HG02571 (cell line): ENCODE measurements around the gene ELK4.
A peak's percentile ranks its signal among the peaks of the same experiment; 100 is the strongest.

Experiments used
- ATAC-seq: cut with Tn5 transposase; IDR thresholded peaks from one replicate; pipeline ENCODE4 v1.9.1; 2021; ENCODE audit warnings: mild to moderate bottlenecking, moderate library complexity; ENCODE audit not compliant: unreplicated experiment

Gene ELK4, protein sequence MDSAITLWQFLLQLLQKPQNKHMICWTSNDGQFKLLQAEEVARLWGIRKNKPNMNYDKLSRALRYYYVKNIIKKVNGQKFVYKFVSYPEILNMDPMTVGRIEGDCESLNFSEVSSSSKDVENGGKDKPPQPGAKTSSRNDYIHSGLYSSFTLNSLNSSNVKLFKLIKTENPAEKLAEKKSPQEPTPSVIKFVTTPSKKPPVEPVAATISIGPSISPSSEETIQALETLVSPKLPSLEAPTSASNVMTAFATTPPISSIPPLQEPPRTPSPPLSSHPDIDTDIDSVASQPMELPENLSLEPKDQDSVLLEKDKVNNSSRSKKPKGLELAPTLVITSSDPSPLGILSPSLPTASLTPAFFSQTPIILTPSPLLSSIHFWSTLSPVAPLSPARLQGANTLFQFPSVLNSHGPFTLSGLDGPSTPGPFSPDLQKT

DNA sequence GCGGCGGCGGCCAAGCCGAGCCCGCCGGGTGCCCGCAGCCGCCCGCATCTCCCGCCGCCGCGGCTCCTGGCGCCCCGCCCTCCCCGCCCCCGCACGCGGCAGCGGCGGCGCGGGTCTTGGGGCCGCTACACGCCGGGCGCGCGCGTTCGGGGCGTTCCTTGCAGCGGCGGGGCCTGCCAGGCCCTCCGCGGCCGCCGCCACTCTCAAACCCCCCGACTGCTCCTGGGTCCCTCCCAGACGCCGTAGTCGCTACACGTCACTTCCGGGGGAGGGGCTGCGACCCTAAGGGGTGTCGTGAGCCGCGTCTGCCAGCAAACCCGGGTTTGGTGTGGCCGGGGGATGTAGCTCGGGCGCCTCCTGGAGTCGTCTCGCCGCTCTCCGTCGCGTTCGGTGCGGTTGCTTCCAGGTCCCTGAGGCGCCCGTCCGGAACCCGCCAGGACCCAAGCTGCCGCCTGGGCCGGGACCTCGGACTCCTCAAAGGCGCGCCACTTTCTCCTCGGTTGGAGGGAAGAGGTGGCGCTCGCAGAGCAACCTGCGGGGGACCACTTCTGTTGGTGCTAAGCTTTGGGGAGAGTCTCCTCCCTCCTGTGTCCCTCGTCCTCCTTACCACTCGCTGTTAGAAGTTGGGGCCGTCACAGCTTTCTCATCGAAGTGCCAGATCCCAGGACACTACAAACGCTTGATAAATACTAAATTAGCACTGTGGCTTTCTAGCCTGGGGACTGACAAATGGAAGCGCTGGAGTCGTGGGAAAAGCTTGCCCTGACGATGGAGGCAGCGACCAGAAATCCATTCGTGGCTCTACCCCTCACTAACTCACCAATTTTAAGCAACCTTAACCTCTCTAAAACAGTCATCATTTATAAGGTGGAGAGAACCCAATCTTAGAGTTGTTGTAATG is at the start of gene ELK4:
ELK4 (minus strand) TSS at position 244 of the 901 bp plus-strand sequence. CDS start 8,129 bp downstream, outside the sequence.
- peak; percentile 80 for ATAC-seq

DNA sequence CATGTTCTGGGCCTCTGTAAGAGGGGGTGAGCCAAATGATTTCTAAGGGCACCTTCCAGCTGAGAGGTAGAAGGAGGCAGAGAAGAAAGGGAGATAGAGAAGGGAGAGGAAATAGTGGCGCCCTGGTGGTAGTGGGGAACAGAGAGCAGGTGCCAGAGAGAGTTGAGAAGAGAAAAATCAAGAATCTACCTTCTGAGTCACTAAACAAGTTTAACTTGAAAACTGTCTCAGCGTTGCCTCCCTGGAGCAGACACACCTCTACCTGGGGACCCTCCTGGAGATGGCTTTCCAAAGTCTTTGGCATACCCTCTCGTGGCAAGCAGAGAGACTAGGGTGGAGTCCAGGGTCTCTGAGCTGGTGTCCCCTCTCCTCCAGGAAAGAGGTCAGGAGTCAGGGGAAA is 49.6 kb upstream of the ELK4 start:
- ATAC-seq, result no peak

DNA sequence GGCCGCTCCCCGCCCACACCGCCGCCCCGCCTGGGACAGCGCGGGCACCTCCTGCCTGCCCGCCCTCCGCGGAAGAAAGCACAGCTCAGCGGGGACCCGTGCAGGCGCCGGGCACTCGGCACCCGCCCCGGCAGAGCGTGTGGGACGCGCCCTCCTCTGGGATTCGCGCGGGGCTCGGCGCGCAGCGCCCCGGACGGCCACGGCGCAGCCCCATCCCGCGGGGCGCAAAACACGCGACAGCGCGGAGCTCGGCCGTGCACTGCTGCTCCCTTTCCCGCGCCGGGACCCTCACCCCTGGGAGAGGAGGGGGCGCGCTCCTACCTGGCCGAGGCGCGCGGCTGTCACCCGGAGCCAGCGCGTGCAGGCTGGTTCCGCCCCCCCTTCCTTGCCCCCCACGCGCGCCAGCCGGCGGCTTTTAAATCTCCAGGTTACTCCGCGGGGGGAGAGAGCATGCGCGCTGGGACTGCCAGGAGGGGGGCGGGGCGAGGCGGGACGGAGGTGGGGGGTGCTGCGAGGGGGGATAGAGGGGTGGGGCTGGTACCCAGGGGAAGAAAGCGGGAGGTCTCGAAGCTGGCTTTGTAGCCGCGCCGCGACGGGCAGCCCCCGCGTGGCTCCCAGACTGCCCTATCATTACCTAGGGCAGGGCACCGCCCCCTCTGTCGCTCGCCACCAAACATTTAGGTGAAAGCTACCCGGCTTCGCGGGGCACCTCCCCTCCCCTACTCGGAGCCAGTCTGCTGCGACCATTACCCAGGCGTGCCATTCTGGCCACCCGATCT is 48.5 kb upstream of the ELK4 start, which contains the start of gene SLC45A3:
SLC45A3 (minus strand) TSS at position 437 of the 779 bp plus-strand sequence. CDS start 15,853 bp downstream, outside the sequence.
- ATAC-seq, result no peak

DNA sequence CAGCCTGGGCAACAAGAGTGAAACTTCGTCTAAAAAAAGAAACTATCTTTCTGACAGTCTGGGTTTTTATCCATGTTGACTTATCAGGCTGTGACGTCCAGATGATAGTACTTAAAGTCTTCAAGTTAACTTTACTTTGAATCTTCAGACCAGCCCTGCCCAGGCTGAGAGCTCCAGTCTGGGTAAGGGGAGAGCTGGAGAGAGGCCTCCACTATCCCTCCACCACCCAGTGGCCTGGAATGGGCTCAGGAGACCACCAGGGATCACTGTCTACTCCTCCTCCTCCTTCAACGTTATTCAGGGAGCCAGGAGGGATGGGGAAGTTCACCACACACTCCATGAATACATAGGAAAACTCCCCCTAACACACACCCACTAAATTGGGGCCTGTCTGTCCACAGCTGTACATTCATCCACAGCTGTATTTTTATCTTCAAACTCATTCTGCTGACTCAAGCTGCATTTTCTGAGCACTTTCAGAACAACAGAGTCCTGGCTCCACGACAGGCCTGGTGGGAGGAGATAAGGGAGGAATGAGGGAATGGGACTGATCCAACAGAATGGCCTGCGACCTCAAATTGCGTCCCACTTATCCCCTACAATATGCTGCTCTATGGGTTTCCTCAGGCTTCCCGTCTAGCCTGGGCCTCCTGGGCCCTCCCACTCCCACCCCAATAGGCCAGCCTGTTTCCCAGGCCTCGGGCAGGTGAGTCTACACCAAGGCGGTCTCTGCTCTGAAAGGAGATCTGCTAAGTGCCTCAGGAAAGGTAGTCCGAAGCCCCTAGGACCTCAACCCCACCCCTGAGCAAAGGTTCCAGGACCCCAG is 46.7 kb upstream of the ELK4 start:
- ATAC-seq, result no peak

DNA sequence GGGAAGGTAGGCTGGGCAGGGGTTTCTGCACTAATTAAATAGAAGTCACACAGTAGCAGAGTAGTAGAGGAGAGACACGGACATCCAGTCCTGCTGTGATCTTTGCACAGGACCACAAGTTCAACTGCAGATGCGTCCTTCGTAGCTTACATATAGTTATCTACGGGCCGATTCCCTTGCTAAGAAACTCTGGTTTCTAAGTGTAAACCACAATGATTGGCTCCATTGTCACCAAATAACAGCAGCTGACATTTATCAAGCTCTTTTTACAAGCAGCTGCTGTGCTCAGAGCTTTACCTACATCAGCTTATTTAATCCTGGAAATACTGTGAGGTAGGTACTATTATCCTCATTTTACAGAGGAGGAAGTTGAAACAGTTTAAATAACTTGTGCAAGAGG is 45.4 kb upstream of the ELK4 start:
- ATAC-seq, result no peak

DNA sequence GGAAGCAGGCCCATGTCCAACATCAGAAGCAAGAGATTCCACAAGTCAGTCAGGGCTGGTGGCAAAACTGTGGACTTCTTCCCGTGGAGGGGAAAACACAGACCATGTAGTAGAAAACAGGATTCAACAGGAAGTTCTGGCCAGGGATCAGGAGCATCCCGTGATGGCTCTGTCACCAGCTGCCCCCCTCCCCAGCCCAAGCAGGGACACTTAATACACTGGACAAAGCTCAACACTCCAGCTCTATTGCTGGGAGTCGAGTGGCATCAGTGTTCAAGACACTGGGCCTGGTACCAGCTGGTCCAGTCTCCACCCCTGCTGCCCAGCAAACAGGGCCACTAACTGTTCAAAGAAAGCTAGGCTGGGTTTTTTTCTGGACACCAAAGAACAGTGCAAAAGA is 44.8 kb upstream of the ELK4 start:
- ATAC-seq, result no peak

DNA sequence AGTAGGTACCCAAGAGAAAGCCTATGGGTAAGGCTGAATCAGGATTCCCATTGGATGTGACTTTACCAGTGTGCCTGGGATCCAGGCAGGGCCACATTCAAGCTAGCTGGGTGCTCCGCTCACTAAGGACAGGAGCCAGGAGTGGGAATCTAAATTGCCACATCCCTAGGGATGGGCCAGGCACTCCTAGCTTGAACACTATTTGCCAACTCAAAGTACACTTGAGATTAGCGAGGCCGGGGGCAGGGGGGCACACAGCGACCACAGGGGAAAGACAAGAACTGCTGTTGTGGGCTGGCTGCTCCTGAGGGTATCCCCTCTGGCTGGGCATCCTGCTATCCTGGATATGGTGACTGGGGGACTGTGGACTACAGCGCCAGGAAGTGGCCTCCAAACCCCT is 44.2 kb upstream of the ELK4 start:
- no peak for ATAC-seq

DNA sequence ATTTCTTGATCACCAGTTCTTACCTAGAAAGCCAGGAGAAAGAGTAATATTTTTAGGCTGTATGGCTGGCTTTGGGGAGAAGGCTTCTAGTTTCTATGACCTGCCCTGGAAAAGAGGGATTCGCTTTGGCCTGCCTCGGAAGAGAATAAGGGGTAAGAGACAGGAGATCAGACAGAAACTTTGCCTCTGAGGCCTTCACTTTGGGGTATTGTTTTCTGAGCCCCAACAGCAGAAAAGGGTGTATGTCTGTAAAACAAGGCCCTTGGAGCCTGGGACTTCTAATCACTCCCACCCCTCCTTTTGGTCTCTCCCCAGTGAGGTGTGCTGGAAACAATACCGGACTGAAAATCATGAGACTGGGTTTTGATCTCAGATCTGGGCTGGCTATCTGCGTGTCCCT is 43.4 kb upstream of the ELK4 start:
- no peak for ATAC-seq

DNA sequence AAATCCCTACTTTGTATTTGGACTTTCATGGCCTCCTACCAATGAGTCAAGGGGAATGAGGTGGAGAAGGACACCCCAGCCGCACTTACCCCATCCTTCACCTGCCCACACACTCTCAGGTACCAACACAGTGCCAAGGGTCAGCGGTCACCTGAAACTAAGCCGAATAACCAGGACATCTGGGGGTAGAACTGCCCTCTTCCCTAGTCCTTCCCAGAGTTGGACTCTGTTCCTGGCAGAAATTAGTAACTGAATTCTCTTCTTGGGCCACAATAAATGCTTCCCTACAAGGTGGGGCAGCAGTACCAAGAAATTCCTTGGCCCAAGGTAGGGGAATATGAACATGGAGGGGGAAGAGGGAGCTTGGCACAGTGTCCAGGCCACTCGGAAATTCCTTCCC is 41.2 kb upstream of the ELK4 start:
- ATAC-seq, result no peak

DNA sequence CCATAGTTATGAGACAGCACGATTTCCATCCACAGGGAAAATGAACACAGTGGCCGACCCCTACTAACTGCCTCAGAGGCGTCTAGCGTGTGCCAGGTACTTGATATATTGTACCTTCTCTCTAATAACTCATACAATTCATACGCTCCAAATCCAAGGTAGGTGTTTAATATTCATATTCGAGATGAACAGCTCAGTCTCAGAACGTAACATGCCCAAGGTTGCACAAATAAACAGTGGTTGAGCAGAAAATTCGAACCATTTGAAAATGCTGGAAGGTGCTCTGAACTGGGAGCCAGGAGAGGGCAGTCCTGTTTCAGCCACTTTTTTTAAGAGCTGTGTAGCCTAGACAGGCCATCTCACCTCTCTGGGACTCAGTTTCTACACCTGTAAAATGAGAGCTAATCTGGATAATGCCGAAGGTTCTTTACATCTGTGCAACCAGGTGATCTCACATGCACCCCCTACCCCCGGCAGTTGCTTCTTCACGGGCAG is 40.6 kb upstream of the ELK4 start:
- no peak for ATAC-seq

DNA sequence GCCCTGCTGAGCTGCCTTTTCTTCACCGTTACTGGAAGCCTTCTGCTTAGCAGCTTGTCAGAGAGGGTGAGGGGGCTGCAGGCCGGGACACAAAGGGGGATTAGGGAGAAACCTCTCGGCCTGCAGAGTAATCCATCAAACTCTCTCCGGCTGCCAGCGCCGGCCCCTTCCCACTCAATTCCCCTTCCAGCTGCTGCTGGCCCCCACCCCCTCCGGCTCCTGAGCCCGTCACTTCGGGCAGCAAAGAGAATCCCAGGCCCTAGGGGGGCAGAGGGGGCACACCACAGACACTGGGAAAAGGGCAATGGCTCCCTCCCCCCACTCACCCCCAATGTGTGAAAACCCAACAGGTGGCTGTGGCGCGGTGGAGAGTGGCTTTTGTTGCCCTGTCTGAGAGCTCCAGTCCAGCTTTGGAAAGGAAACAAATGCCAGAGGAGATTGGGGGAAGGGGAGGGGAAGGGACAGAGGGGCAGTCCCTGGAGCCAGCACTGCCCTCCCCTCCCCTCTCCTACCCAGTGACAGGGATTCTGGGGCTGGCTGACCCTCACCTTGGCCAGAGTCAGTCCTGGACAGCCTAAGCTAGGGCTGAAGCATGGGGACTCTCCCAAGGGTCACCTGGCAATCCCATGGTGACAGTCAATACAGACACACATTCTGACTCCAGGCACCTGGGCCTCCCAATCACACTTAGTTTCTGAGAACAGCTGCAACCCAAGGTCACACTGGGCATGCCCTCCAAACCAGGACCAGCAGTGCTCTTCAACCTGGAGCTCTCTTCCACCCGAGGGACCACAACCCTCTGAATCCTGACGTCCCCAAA is 39.0 kb upstream of the ELK4 start:
- no peak for ATAC-seq

DNA sequence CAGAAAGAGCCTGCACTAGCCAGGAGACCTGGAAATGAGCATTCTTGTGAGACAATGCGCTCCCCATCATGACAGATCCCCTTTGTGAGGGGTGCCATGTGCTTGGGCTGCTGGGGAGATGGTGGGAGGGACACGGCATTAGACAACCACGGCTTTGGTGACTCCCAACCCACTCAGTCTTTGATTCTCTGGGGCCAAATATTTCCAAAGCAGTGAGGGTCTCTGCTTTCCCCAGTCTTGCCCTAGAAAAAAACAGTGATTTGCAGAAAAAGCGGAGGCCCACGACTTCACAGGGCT is 38.3 kb upstream of the ELK4 start:
- ATAC-seq, result no peak

DNA sequence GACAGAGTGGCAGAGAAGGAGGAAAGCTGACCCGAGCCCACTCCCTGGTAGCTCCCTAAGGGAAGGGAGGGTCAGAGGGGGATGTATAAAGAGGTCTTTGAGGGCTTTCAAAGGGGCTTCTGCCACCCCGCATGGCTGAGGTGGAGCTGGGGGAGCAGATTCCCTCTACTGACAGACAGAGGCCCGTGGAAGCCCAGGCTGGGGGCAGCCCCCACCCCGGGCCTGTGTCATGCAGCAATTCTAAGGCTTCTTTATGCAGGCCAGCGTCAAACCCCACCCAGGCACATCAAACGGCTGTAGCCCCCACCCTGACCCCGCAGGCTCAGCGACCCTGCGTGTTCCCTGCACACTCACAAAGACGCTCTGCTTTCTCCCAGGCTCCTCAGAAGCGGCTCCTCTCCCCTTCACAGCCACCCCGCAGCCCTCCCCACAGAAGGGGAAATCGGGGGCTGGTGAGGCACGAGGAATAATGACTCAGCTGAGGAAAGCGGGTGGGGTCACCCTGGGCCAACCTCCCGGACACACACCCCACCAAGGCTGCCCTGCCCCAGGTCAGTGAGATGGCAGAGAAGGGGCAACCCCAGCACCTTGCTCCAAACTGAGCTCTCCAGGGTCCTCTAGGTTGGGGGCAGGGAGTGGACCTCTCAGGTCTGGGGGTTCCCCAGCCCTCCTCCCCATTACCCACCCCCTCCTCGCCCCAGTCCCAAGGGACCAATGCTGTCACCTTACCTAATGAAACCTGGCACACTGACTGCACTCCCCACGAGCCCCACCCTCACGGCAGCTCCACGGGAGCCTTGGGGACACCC is 37.7 kb upstream of the ELK4 start:
- ATAC-seq, result peak; percentile 37

DNA sequence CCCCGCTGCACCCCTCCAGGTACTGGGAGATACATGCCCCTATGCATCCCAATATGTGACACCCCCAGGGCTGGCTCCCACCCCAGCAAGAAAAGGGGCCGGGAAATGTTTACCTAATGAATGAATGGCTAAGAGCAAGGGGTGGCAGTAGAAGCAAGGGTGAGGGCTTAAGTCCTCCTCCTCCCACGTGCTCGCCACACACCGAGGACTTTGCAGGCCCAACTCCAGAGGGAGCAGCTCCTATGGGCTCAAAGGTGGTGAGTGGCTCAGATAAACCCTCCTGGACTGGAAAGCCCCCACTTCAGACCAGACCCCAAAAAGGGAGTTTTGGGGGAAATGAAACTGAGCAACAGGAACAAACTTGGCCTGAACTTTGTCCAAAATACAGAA is 37.1 kb upstream of the ELK4 start:
- ATAC-seq, result no peak

DNA sequence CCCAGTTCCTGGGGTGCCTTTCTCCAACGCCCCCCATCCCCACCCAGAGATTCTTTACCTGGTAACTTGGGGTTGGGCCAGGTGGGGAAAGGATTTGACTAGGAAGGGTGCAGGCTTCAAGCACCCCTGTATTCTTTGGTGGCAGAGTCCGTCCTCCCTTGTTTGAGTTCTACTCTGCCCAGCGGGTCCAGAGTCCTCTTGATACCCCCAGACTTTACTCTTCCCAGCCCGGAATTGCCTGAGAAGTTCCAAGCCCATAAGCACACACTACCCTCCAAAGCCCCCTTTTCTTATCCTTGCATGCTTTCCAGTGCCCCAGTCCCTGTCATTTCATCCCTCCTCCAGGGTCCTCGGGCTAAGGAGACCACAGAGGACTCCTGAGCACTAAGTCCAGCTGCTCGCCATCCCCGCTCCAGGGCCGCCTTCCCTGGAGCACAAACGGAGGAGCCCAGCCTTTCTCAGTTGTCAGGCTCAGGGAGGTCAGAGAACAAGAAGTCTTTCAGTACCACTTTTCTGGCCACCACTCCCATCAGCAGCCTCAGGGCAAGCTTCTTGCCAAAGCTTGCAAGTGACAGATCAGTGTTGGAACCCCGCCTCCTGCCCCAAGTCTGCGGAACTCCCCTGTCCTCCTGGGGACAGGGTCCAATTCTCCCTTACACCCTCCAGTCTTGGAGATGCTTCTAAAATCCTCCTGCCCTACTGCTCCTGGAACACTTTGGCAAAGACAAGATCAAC is 36.3 kb upstream of the ELK4 start:
- ATAC-seq, result no peak

DNA sequence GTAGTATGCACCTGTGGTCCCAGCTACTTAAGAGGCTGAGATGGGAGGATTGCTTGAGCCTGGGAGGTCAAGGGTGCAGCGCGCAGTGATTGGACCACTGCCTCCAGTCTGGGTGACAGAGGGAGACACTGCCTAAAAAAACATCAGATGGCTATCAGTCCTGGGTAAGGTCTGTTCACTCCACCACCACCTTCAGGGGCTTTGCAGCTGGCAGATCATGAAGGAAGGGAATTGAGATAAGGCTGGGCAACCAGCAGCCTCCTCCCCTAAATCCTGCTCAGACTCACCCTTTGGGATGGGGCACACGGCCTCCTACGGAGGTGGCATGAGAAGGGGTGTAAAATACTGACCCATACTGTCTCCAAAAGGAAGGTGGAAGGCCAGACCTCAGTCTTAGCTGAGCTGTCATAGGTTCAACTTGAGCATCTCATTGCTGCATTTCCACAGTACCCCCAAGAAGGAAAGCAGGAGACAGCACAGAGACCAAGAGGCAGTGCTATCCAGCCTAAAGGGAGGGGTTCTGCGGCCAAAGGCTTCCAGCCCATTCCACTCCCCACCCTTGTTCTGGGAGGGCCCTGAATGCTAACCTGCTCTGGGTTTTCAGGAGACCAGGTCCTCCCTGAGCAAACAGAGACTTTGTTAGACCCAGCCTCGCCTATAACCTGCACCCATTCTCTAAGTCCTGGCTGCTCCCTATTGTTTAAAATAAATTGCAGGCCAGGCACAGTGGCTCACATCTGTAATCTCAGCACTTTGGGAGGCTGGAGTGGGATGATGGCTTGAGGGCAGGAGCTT is 34.8 kb upstream of the ELK4 start:
- ATAC-seq, result no peak
